ENCODE data around the gene RABGAP1L. TPM values are rescaled to one million over a fixed set of nuclear protein-coding genes. Genes with fewer than 3 reads are reported as not detected.
A peak's percentile ranks its signal among the peaks of the same experiment; 100 is the strongest.
"Not testable (repeated sequence)": the region's sequence is repeated elsewhere in the genome, so short reads cannot be mapped to it uniquely, and the experiment has no call there.

RABGAP1L gene
- total RNA-seq, 1 donor = 28.3 TPM

- no peak for DNase-seq (ENCODE audit: low read depth in 2 of 3, low spot score in 2 of 3)
These were observed 258.6 kb downstream of the RABGAP1L start for GRCh38 chr1:174417921-174418320.

- no peak for DNase-seq (ENCODE audit: low read depth in 2 of 3, low spot score in 2 of 3)
These were observed 265.8 kb downstream of the RABGAP1L start for GRCh38 chr1:174425121-174425520.

DNA sequence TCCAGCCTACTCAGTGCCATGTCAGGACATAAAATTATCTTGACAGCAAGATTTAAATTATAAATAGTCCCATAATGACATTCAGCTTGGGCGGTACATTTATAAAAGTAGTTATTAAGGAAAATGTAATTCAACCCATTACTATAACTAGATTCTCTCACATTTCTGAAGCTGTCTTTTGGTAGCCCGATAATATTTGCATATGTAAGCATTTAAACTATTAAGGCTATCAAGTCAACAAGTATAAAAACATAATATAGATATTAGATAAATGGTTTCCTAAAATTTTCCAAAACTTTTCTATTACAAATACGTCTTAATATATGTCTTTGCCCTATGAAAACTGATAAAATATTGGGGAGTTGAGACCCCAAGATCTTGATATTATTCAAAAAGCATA, 266.8 kb downstream of the RABGAP1L start:
- DNase-seq (ENCODE audit: low read depth in 2 of 3, low spot score in 2 of 3) = no peak

- no peak for DNase-seq (ENCODE audit: low read depth in 2 of 3, low spot score in 2 of 3)
These were observed 268.7 kb downstream of the RABGAP1L start for GRCh38 chr1:174428033-174428432.

- DNase-seq (ENCODE audit: low read depth in 2 of 3, low spot score in 2 of 3) = no peak
These were observed 269.4 kb downstream of the RABGAP1L start for GRCh38 chr1:174428739-174429138.

DNA sequence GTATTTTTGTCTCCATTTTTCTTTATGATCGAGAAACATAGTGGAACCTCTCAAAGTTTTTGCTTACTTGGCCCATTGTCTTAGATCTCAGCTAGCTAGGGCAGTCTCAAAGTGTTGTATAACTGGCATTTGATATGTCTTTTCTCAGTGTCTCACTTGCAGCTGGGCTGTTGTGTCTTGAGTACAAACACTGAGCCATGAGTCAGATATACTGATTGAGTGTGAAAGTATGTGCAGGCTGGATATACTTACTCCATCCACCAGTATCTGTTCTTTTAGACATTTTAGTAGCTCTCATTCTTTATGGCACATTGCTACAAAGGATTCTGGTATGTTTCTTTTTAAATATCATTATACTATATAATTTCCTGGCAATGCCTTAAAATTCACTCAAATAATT, 274.1 kb downstream of the RABGAP1L start:
- DNase-seq (ENCODE audit: low read depth in 2 of 3, low spot score in 2 of 3) = no peak

GRCh38 chr1:174445351-174445750, 286.0 kb downstream of the RABGAP1L start:
- DNase-seq (ENCODE audit: low read depth in 2 of 3, low spot score in 2 of 3) = no peak

GRCh38 chr1:174445817-174446216, 286.5 kb downstream of the RABGAP1L start:
- no peak for DNase-seq (ENCODE audit: low read depth in 2 of 3, low spot score in 2 of 3)

DNA sequence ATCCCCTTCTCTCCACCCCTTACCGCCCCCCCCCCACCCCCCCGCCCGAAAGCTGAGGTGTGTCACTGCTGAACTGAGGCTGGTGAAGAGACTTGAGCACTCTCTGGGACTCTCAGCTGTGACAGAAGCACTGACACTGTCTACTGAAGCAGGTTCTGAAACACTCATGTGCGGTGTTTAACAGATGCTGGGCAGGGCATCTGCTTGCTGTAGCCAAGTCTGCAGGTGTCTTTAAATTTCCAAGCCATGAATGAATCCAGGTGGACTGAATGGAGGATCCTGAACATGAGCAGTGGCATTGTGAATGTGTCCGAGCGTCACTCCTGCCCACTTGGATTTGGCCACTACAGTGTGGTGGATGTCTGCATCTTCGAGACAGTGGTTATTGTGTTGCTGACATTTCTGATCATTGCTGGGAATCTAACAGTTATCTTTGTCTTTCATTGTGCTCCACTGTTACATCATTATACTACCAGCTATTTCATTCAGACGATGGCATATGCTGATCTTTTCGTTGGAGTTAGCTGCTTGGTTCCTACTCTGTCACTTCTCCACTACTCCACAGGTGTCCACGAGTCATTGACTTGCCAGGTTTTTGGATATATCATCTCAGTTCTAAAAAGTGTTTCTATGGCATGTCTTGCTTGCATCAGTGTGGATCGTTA, 288.7 kb downstream of the RABGAP1L start, which contains the start of gene GPR52:
TSS of gene GPR52 (plus strand) at position 99 of the 665 bp plus-strand sequence. CDS start at position 247, 148 bp downstream.
- DNase-seq (ENCODE audit: low read depth in 2 of 3, low spot score in 2 of 3) = no peak

DNA sequence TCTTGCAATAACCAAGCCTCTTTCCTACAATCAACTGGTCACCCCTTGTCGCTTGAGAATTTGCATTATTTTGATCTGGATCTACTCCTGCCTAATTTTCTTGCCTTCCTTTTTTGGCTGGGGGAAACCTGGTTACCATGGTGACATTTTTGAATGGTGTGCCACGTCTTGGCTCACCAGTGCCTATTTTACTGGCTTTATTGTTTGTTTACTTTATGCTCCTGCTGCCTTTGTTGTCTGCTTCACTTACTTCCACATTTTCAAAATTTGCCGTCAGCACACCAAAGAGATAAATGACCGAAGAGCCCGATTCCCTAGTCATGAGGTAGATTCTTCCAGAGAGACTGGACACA, 289.2 kb downstream of the RABGAP1L start:
- no peak for DNase-seq (ENCODE audit: low read depth in 2 of 3, low spot score in 2 of 3)

- DNase-seq (ENCODE audit: low read depth in 2 of 3, low spot score in 2 of 3) = peak in 1 of 3 donors; percentile 50
These were observed 289.7 kb downstream of the RABGAP1L start for GRCh38 chr1:174448974-174449373.

- DNase-seq (ENCODE audit: low read depth in 2 of 3, low spot score in 2 of 3) = no peak
These were observed 292.1 kb downstream of the RABGAP1L start for GRCh38 chr1:174451408-174451807.

DNA sequence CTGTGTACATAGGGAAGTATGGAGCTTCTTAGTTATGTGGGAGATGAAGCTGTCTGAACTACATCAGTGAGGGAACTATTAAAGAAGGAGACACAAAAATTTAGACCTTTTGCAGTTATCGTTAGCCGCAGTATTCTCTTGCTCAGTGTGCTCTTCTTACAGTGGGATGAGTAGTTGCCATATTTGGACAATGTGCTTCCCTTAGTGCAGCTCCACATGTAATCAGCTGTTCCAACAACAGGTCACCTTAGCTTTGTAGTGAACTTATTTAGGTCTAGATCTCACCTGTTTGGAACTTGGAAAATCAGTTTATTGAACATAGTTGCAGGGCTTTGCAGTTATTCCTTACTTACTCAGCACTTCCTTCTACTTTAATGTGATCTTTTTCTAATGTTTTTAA, 306.5 kb downstream of the RABGAP1L start:
- DNase-seq (ENCODE audit: low read depth in 2 of 3, low spot score in 2 of 3) = no peak

- no peak for DNase-seq (ENCODE audit: low read depth in 2 of 3, low spot score in 2 of 3)
These were observed 307.3 kb downstream of the RABGAP1L start for GRCh38 chr1:174466607-174467006.

DNA sequence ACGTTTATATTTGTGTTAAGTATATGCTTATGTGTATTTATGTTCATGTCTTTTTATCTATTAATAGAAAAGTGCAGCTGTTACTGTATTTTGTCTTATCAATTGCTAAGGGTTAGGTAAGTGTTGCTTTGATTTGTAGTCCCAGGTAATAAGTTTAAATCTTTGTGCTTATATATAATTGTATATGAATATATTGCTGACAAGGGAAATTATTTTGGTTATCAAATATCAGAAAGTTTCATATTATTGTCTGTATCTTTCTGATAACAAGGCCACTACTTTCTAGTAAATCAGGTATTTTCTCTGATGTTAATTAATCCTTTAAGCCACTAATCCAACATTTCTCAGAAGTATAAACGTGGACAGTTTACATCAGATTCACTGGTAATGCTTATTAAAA, 309.7 kb downstream of the RABGAP1L start:
- DNase-seq (ENCODE audit: low read depth in 2 of 3, low spot score in 2 of 3) = no peak

DNA sequence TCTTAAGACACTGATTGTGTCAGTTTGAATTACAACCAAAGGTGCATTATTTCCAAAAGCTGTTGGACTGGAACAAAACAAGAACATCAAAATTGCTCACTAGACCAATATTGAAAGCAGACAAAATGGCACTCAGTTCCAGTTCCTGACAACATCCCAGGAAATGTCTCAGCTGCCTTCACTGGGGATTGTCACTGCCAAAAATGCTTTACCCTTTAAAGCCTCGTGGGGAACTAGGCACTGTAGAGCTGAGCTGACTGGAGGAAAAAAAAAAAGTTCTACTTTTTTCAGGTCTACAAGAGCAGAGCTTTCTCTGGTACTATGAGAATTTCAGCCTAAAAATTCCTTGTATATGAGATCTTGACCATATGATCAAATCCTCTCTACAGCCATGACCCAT, 310.4 kb downstream of the RABGAP1L start:
- no peak for DNase-seq (ENCODE audit: low read depth in 2 of 3, low spot score in 2 of 3)

DNA sequence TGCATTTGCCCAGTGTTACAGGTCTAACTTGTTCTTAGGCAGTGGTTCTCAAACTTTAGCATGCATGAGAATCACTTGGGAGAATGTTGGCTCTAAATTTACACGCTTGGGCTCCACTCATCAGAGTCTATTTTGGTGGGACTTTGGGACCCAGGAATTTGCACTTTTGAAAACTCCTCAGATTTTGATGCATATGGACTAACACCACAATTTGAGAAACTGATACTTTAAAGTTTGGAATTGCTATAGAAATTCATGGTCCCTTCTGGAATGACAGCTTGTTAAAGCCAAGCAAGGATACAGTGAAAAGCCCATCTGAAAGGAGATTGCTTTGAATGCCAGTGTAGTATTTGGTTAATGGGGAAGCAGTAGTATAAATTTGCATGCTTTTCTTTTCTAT, 320.0 kb downstream of the RABGAP1L start:
- no peak for DNase-seq (ENCODE audit: low read depth in 2 of 3, low spot score in 2 of 3)

GRCh38 chr1:174480324-174480723, 321.0 kb downstream of the RABGAP1L start:
- no peak for DNase-seq (ENCODE audit: low read depth in 2 of 3, low spot score in 2 of 3)

DNA sequence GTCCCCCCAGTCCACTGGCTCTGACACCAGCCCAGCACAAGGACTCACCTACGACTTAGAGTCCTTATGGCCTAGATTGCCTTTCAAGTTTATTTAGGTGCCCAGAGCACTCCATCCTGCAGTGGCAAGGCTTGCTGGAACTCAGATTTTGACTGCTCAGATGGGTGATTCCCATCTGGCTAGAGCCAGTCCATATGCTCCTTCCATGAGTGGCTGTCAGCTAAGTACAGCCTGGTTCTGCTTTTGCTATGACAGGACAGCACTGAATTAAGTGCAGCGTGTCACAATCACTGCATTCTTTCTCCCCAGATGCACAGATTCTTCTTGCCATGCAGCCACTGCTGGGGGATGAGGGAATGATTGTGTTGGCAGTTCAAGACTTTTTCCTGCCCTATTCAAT, 332.3 kb downstream of the RABGAP1L start:
- DNase-seq (ENCODE audit: low read depth in 2 of 3, low spot score in 2 of 3) = no peak

DNA sequence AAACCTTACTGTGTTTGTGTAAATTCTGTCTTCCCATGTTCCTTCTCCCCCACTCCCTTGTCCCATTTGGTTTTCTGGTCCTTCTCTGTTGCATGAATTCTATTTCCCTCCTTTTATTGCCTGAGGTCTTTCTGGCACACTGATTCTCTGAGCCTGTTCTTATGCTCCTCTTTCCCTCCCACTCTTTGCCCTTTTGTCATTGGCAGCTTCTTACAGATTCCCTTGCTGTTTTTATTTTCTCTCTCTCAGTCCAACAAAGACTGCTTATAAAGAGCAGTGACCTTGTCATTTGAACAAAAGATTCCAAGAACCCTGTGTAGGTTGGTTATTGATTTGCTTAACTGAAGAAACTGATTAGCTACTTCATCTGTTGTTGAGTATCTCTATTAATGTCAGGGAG, 338.2 kb downstream of the RABGAP1L start:
- no peak for DNase-seq (ENCODE audit: low read depth in 2 of 3, low spot score in 2 of 3)

GRCh38 chr1:174516755-174517154, 357.4 kb downstream of the RABGAP1L start:
- DNase-seq (ENCODE audit: low read depth in 2 of 3, low spot score in 2 of 3) = not testable (repeated sequence)

- no peak for DNase-seq (ENCODE audit: low read depth in 2 of 3, low spot score in 2 of 3)
These were observed 360.5 kb downstream of the RABGAP1L start for GRCh38 chr1:174519844-174520243.

DNA sequence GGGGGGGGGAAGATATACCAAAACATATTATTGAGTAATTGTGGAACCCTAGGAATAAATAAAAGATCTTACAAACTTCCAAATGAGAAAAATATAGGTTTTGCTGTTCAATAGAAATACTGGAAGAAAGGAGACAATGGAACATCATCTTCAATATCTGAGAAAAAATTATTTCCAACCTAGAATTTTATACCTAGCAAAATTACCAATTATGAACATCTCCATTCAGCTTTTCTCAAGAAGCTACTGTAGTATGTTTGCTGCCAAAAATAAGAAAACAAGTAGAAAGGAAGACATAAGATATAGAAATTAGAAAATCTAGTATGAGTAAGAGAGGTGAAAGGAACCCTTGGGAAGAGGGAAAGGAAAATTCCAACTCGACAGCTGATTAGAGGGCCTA, 372.4 kb downstream of the RABGAP1L start:
- DNase-seq (ENCODE audit: low read depth in 2 of 3, low spot score in 2 of 3) = no peak

Data from hematopoietic multipotent progenitor cell (in vitro differentiated cells).